ENCODE measurements around the gene SOX1. TPM values are rescaled to one million over a fixed set of nuclear protein-coding genes. Genes with fewer than 3 reads are reported as not detected.
A peak's percentile ranks its signal among the peaks of the same experiment; 100 is the strongest.

Gene SOX1
- total and polyA plus RNA-seq, 2 of the 13 experiments (the other 11 are each of a cell fraction or from before 2014, with no cell fraction given): not detected

DNA sequence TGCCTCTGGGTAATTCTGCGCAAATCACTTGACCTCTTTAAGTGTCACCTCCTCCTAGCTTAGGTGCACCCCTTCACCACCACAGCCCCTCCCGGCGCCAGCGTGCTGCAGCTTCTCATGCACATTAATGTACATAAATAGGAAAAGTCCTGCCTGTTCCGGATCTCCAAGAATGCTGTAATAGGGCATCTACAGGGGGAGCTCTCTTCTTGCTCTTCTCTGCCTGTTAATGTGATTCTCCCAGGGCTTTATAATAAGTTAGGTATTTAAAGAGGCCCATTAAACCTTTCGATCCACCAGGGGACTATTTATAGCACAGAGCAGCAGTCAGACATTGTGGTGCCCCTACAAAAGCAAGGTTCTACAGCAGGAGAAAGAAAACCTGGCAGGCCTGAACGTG lies 35.3 kb downstream of the SOX1 start:
- FAIRE-seq (no peak), DNase-seq (ENCODE audit: low spot score) (peak; percentile 6), ATAC-seq (peak; percentile 43; the same call in 2 of the 3 replicates)
- Histone ChIP-seq H3K4me2 (ENCODE audit: low read depth, low read length) (no peak overlapping the region), H3K4me1 (ENCODE audit: insufficient read depth, low read length) (no peaks in the 10 kb centered on the region), H2AFZ (ENCODE audit: low read length) (no peak overlapping the region), H3K79me2 (ENCODE audit: insufficient read depth, low read length) (no peaks in the 10 kb centered on the region), H3K9ac (ENCODE audit: insufficient read depth, low read depth, low read length) (no peak overlapping the region), H3K27me3 (ENCODE audit: control insufficient read depth in 1 of 2, insufficient read depth in 2 of 2, low read length in 2 of 2) (peaks cover 4 to 54% of the 10 kb centered on the region in 2 experiments), H3K9me3 (ENCODE audit: low read length) (no peaks in the 10 kb centered on the region), H3K36me3 (replicated peaks in 1 of 2; ENCODE audit: control insufficient read depth in 1 of 2, insufficient read depth in 2 of 2, low read length in 2 of 2) (no peaks in the 10 kb centered on the region), H4K20me1 (ENCODE audit: insufficient read depth, low read length) (no peaks in the 10 kb centered on the region), H3K4me3 (replicated peaks in 1 of 3; ENCODE audit: insufficient read depth in 1 of 3, low read depth in 2 of 3, low read length in 3 of 3) (no peak overlapping the region), H3K27ac (ENCODE audit: extremely low read length, insufficient read depth, low read length) (no peak overlapping the region)
- CTCF ChIA-PET (ENCODE audit: low intra/inter-chr PET ratio, low total read pairs): no interaction called here
- BruUV-seq (replicated peaks): no TSS peak
- in situ Hi-C loops (cut with HindIII; ENCODE audit: extremely low pct_ligation_motif_present, low pct_unique_long_range_greater_than_20kb): no loop called here
- peak; percentile 52 for TF ChIP-seq STAG1 (CRISPR knock-in tag; IDR thresholded peaks at IDR 0.05)
- no peak for TF ChIP-seq ZNF772 (CRISPR knock-in tag; IDR thresholded peaks at IDR 0.05)
- TF ChIP-seq CEBPG (CRISPR knock-in tag; IDR thresholded peaks at IDR 0.05): no peak
- intact Hi-C loops (cut with micrococcal nuclease; ENCODE audit: unreplicated experiment): no loop called here
- WGBS (ENCODE audit: low lambda C conversion rate): 7% methylated on average over 7 of the region's 7 CpGs
- POLR2A ChIA-PET: no interaction called here

GRCh38 chr13:112103260-112103838 lies 36.4 kb downstream of the SOX1 start:
- Histone ChIP-seq H3K79me2 (ENCODE audit: insufficient read depth, low read length) (no peaks in the 10 kb centered on the region), H3K4me3 (replicated peaks in 1 of 3; ENCODE audit: insufficient read depth in 1 of 3, low read depth in 2 of 3, low read length in 3 of 3) (no peak overlapping the region), H3K9me3 (ENCODE audit: low read length) (no peaks in the 10 kb centered on the region), H3K4me1 (ENCODE audit: insufficient read depth, low read length) (no peaks in the 10 kb centered on the region), H3K27ac (ENCODE audit: extremely low read length, insufficient read depth, low read length) (no peak overlapping the region), H4K20me1 (ENCODE audit: insufficient read depth, low read length) (no peaks in the 10 kb centered on the region), H3K36me3 (replicated peaks in 1 of 2; ENCODE audit: control insufficient read depth in 1 of 2, insufficient read depth in 2 of 2, low read length in 2 of 2) (no peaks in the 10 kb centered on the region), H3K9ac (ENCODE audit: insufficient read depth, low read depth, low read length) (no peak overlapping the region), H3K27me3 (ENCODE audit: control insufficient read depth in 1 of 2, insufficient read depth in 2 of 2, low read length in 2 of 2) (peaks cover 4 to 47% of the 10 kb centered on the region in 2 experiments), H3K4me2 (ENCODE audit: low read depth, low read length) (no peak overlapping the region), H2AFZ (ENCODE audit: low read length) (no peak overlapping the region)
- POLR2A ChIA-PET: no interaction called here
- TF ChIP-seq, protein P1, sequence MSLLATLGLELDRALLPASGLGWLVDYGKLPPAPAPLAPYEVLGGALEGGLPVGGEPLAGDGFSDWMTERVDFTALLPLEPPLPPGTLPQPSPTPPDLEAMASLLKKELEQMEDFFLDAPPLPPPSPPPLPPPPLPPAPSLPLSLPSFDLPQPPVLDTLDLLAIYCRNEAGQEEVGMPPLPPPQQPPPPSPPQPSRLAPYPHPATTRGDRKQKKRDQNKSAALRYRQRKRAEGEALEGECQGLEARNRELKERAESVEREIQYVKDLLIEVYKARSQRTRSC (CRISPR knock-in tag; IDR thresholded peaks at IDR 0.05; ENCODE audit: low read depth): no peak
- no peak for TF ChIP-seq MEIS2 (CRISPR knock-in tag; IDR thresholded peaks at IDR 0.05)
- CTCF ChIA-PET (ENCODE audit: low intra/inter-chr PET ratio, low total read pairs): no interaction called here
- DNase-seq (ENCODE audit: low spot score): no peak
- in situ Hi-C loops (cut with HindIII; ENCODE audit: extremely low pct_ligation_motif_present, low pct_unique_long_range_greater_than_20kb): no loop called here
- intact Hi-C loops (cut with micrococcal nuclease; ENCODE audit: unreplicated experiment): no loop called here
- BruUV-seq (replicated peaks): no TSS peak
- 15% methylated on average over 13 of the region's 19 CpGs for WGBS (ENCODE audit: low lambda C conversion rate)
- no peak for FAIRE-seq
- no peak for ATAC-seq
